ENCODE data around the gene PSMD5. TPM values are rescaled to one million over a fixed set of nuclear protein-coding genes. Genes with fewer than 3 reads are reported as not detected.

PSMD5 gene
- polyA plus RNA-seq, 1 donor from 2014 or later, result 11.7 TPM

GRCh38 chr9:120879446-120879845 is 36.7 kb upstream of the PSMD5 start:
- H3K27ac ChIP-seq (ENCODE audit: low read length), result no peak overlapping the region
- no peaks in the 10 kb centered on the region for H3K79me2 ChIP-seq (replicated peaks; ENCODE audit: insufficient read depth, low read length)
- no peaks in the 10 kb centered on the region for H4K20me1 ChIP-seq (ENCODE audit: insufficient read depth)
- no peaks in the 10 kb centered on the region for H3K36me3 ChIP-seq (ENCODE audit: insufficient read depth, low read length)
- H2AFZ ChIP-seq (ENCODE audit: low read depth, low read length), result no peak overlapping the region
- TF ChIP-seq EZH2 (IDR thresholded peaks at IDR 0.05; ENCODE audit: borderline replicate concordance, insufficient read depth, low read length, poor library complexity, severe bottlenecking) (no peak), REST (IDR thresholded peaks at IDR 0.05; ENCODE audit: borderline replicate concordance) (no peak), POLR2AphosphoS5 (IDR thresholded peaks at IDR 0.05) (no peak), TAF1 (IDR thresholded peaks at IDR 0.05; ENCODE audit: low read depth) (no peak), EP300 (conservative IDR thresholded peaks at IDR 0.05; ENCODE audit: poor library complexity, severe bottlenecking) (no peak), MXI1 (conservative IDR thresholded peaks at IDR 0.05; ENCODE audit: poor library complexity, severe bottlenecking) (no peak), SMC3 (conservative IDR thresholded peaks at IDR 0.05; ENCODE audit: poor library complexity) (no peak), RAD21 (conservative IDR thresholded peaks at IDR 0.05) (no peak), CTCF (IDR thresholded peaks at IDR 0.05; ENCODE audit: poor library complexity, severe bottlenecking) (no peak)
- no peaks in the 10 kb centered on the region for H3K9me2 ChIP-seq (ENCODE audit: insufficient read depth, low read length)
- H3K4me2 ChIP-seq (ENCODE audit: low read length), result no peak overlapping the region
- H3K27me3 ChIP-seq (ENCODE audit: insufficient read depth, low read depth, low read length), result peaks cover 10% of the 10 kb centered on the region
- H3F3A ChIP-seq (ENCODE audit: insufficient read depth, low read length, poor library complexity, severe bottlenecking), result no peaks in the 10 kb centered on the region
- no peaks in the 10 kb centered on the region for H3K9me3 ChIP-seq (ENCODE audit: low read length)
- no peak overlapping the region for H3K9ac ChIP-seq (ENCODE audit: low read length)
- H3K4me3 ChIP-seq (ENCODE audit: low read length), result no peak overlapping the region

- no peaks in the 10 kb centered on the region for H3K9me3 ChIP-seq (ENCODE audit: low read length)
- H3F3A ChIP-seq (ENCODE audit: insufficient read depth, low read length, poor library complexity, severe bottlenecking), result no peaks in the 10 kb centered on the region
- no peaks in the 10 kb centered on the region for H3K36me3 ChIP-seq (ENCODE audit: insufficient read depth, low read length)
- peaks cover 10% of the 10 kb centered on the region for H3K27me3 ChIP-seq (ENCODE audit: insufficient read depth, low read depth, low read length)
- TF ChIP-seq POLR2AphosphoS5 (IDR thresholded peaks at IDR 0.05), result no peak
- no peak for TF ChIP-seq SMC3 (conservative IDR thresholded peaks at IDR 0.05; ENCODE audit: poor library complexity)
- TF ChIP-seq TAF1 (IDR thresholded peaks at IDR 0.05; ENCODE audit: low read depth), result no peak
- no peak for TF ChIP-seq RAD21 (conservative IDR thresholded peaks at IDR 0.05)
- no peak for TF ChIP-seq REST (IDR thresholded peaks at IDR 0.05; ENCODE audit: borderline replicate concordance)
- H3K9ac ChIP-seq (ENCODE audit: low read length), result no peak overlapping the region
- H2AFZ ChIP-seq (ENCODE audit: low read depth, low read length), result no peak overlapping the region
- H3K9me2 ChIP-seq (ENCODE audit: insufficient read depth, low read length), result no peaks in the 10 kb centered on the region
- H3K4me2 ChIP-seq (ENCODE audit: low read length), result no peak overlapping the region
- H3K27ac ChIP-seq (ENCODE audit: low read length), result no peak overlapping the region
- no peak overlapping the region for H3K4me3 ChIP-seq (ENCODE audit: low read length)
- H4K20me1 ChIP-seq (ENCODE audit: insufficient read depth), result no peaks in the 10 kb centered on the region
- H3K79me2 ChIP-seq (replicated peaks; ENCODE audit: insufficient read depth, low read length), result no peaks in the 10 kb centered on the region
These were observed 35.7 kb upstream of the PSMD5 start for GRCh38 chr9:120878188-120879130.
